ENCODE data around the gene UBE2QL1.

GRCh38 chr5:6469836-6470235, 21.2 kb downstream of the UBE2QL1 start:
- TF ChIP-seq ZNF274 (IDR thresholded peaks at IDR 0.05; ENCODE audit: low read depth, low read length): no peak
- TF ChIP-seq YY1 (IDR thresholded peaks at IDR 0.05; ENCODE audit: insufficient read depth, insufficient read length): no peak

Data from NT2/D1 (cell line).